Measurements from ENCODE around the gene CSNK2A1.
"Not testable (repeated sequence)": the region's sequence is repeated elsewhere in the genome, so short reads cannot be mapped to it uniquely, and the experiment has no call there.

The CSNK2A1 gene

GRCh38 chr20:532530-532929 lies 11.1 kb downstream of the CSNK2A1 start:
- Mint-ChIP-seq H3K4me3 (no peak overlapping the region), H3K27ac (no peak overlapping the region), H3K4me1 (ENCODE audit: low read depth) (peaks cover 20% of the 10 kb centered on the region), H3K27me3 (ENCODE audit: low read depth) (no peaks in the 10 kb centered on the region), H3K36me3 (ENCODE audit: low read depth) (peaks cover 26% of the 10 kb centered on the region), H3K9me3 (peaks cover 8% of the 10 kb centered on the region)

GRCh38 chr20:531608-532007 lies 12.0 kb downstream of the CSNK2A1 start:
- Mint-ChIP-seq H3K27me3 (ENCODE audit: low read depth) (no peaks in the 10 kb centered on the region), H3K36me3 (ENCODE audit: low read depth) (peaks cover 35% of the 10 kb centered on the region), H3K4me1 (ENCODE audit: low read depth) (peaks cover 14% of the 10 kb centered on the region), H3K9me3 (peaks cover 17% of the 10 kb centered on the region), H3K4me3 (no peak overlapping the region), H3K27ac (no peak overlapping the region)

GRCh38 chr20:530321-530720 lies 13.3 kb downstream of the CSNK2A1 start:
- no peak overlapping the region for H3K27ac Mint-ChIP-seq
- H3K4me1 Mint-ChIP-seq (ENCODE audit: low read depth) = peaks cover 10% of the 10 kb centered on the region
- H3K27me3 Mint-ChIP-seq (ENCODE audit: low read depth) = no peaks in the 10 kb centered on the region
- peaks cover 17% of the 10 kb centered on the region for H3K9me3 Mint-ChIP-seq
- H3K36me3 Mint-ChIP-seq (ENCODE audit: low read depth) = peaks cover 44% of the 10 kb centered on the region
- H3K4me3 Mint-ChIP-seq = no peak overlapping the region

DNA sequence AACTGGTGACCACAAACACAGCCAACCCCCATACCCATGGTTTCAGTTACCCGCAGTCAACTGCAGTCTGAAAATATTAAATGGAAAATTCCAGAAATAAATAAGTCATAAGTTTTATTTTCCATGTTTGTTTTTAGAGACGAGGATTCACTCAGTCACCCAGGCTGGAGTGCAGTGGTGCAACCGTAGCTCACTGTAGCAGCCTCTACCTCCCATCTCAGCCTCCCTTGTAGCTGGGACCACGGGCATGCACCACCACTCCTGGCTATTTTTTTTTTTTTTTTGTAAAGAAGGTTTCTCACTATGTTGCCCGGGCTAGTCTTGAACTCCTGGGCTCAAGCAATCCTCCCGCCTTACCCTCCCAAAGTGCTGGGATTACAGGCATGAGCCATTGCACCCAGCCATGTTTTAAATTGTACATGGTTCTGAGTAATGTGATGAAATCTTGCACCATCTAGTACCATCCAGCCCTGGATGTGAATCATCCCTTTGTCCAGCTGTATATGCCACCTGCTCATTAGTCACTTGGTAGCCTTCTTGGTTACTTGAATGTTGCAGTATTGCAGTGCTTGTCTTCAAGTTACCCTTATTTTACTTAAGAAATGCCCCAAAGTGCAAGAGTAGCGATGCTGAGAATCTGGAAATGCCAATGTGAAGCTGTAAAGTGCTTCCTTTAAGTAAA lies 14.5 kb downstream of the CSNK2A1 start:
- Mint-ChIP-seq H3K27me3 (ENCODE audit: low read depth) (no peaks in the 10 kb centered on the region), H3K27ac (no peak overlapping the region), H3K4me3 (no peak overlapping the region), H3K9me3 (peaks cover 17% of the 10 kb centered on the region), H3K4me1 (ENCODE audit: low read depth) (peaks cover 10% of the 10 kb centered on the region), H3K36me3 (ENCODE audit: low read depth) (peaks cover 42% of the 10 kb centered on the region)

GRCh38 chr20:527571-527886 lies 16.1 kb downstream of the CSNK2A1 start:
- no peak overlapping the region for H3K4me3 Mint-ChIP-seq
- peaks cover 46% of the 10 kb centered on the region for H3K36me3 Mint-ChIP-seq (ENCODE audit: low read depth)
- H3K27me3 Mint-ChIP-seq (ENCODE audit: low read depth) = no peaks in the 10 kb centered on the region
- peaks cover 12% of the 10 kb centered on the region for H3K4me1 Mint-ChIP-seq (ENCODE audit: low read depth)
- H3K9me3 Mint-ChIP-seq = peaks cover 17% of the 10 kb centered on the region
- no peak overlapping the region for H3K27ac Mint-ChIP-seq

- Mint-ChIP-seq H3K9me3 (peaks cover 22% of the 10 kb centered on the region), H3K4me1 (ENCODE audit: low read depth) (peaks cover 7% of the 10 kb centered on the region), H3K36me3 (ENCODE audit: low read depth) (peaks cover 54% of the 10 kb centered on the region), H3K4me3 (no peak overlapping the region), H3K27ac (no peak overlapping the region), H3K27me3 (ENCODE audit: low read depth) (no peaks in the 10 kb centered on the region)
Measured at GRCh38 chr20:521860-522259, 21.7 kb downstream of the CSNK2A1 start.

GRCh38 chr20:519999-520398 lies 23.6 kb downstream of the CSNK2A1 start:
- no peaks in the 10 kb centered on the region for H3K27me3 Mint-ChIP-seq (ENCODE audit: low read depth)
- peaks cover 9% of the 10 kb centered on the region for H3K4me1 Mint-ChIP-seq (ENCODE audit: low read depth)
- H3K36me3 Mint-ChIP-seq (ENCODE audit: low read depth) = peaks cover 50% of the 10 kb centered on the region
- peaks cover 19% of the 10 kb centered on the region for H3K9me3 Mint-ChIP-seq
- H3K27ac Mint-ChIP-seq = no peak overlapping the region
- H3K4me3 Mint-ChIP-seq = no peak overlapping the region

DNA sequence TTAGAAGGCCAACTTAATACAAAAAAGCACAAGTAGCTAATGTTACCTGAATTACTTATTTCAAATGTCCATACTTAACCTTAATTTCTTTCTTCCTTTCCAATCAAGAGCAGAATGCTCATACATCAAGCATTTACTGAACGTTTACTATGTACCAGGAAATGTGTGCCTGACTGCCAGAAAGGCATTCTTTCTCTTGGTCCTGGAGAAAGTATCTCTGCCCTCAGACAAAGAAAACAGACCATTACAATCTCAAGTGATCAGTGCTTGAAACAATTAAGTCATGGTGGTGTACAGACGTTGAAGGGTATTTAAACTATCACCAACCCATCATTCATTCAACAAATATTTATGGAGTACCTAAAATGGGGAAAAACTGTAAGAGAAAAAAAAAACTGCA lies 26.4 kb downstream of the CSNK2A1 start:
- peaks cover 13% of the 10 kb centered on the region for H3K4me1 Mint-ChIP-seq (ENCODE audit: low read depth)
- H3K9me3 Mint-ChIP-seq = peaks cover 19% of the 10 kb centered on the region
- H3K27ac Mint-ChIP-seq = no peak overlapping the region

GRCh38 chr20:516799-517198 lies 26.8 kb downstream of the CSNK2A1 start:
- H3K27me3 Mint-ChIP-seq (ENCODE audit: low read depth) = no peaks in the 10 kb centered on the region
- no peak overlapping the region for H3K4me3 Mint-ChIP-seq
- peaks cover 39% of the 10 kb centered on the region for H3K36me3 Mint-ChIP-seq (ENCODE audit: low read depth)
- H3K27ac Mint-ChIP-seq = no peak overlapping the region
- H3K4me1 Mint-ChIP-seq (ENCODE audit: low read depth) = peaks cover 15% of the 10 kb centered on the region
- H3K9me3 Mint-ChIP-seq = peaks cover 19% of the 10 kb centered on the region

More for the DNA sequence above, 26.4 kb downstream of the CSNK2A1 start:
- H3K36me3 Mint-ChIP-seq (ENCODE audit: low read depth) = peaks cover 43% of the 10 kb centered on the region
- no peak overlapping the region for H3K4me3 Mint-ChIP-seq
- H3K27me3 Mint-ChIP-seq (ENCODE audit: low read depth) = no peaks in the 10 kb centered on the region

GRCh38 chr20:515696-516095 lies 27.9 kb downstream of the CSNK2A1 start:
- peaks cover 31% of the 10 kb centered on the region for H3K36me3 Mint-ChIP-seq (ENCODE audit: low read depth)
- H3K4me1 Mint-ChIP-seq (ENCODE audit: low read depth) = peaks cover 15% of the 10 kb centered on the region
- no peak overlapping the region for H3K27ac Mint-ChIP-seq
- no peaks in the 10 kb centered on the region for H3K27me3 Mint-ChIP-seq (ENCODE audit: low read depth)
- peaks cover 14% of the 10 kb centered on the region for H3K9me3 Mint-ChIP-seq
- H3K4me3 Mint-ChIP-seq = no peak overlapping the region

- Mint-ChIP-seq H3K27ac (no peak overlapping the region), H3K36me3 (ENCODE audit: low read depth) (peaks cover 20% of the 10 kb centered on the region), H3K4me3 (no peak overlapping the region), H3K9me3 (no peaks in the 10 kb centered on the region), H3K27me3 (ENCODE audit: low read depth) (no peaks in the 10 kb centered on the region), H3K4me1 (ENCODE audit: low read depth) (peaks cover 17% of the 10 kb centered on the region)
Measured at GRCh38 chr20:513429-513828, 30.2 kb downstream of the CSNK2A1 start.

DNA sequence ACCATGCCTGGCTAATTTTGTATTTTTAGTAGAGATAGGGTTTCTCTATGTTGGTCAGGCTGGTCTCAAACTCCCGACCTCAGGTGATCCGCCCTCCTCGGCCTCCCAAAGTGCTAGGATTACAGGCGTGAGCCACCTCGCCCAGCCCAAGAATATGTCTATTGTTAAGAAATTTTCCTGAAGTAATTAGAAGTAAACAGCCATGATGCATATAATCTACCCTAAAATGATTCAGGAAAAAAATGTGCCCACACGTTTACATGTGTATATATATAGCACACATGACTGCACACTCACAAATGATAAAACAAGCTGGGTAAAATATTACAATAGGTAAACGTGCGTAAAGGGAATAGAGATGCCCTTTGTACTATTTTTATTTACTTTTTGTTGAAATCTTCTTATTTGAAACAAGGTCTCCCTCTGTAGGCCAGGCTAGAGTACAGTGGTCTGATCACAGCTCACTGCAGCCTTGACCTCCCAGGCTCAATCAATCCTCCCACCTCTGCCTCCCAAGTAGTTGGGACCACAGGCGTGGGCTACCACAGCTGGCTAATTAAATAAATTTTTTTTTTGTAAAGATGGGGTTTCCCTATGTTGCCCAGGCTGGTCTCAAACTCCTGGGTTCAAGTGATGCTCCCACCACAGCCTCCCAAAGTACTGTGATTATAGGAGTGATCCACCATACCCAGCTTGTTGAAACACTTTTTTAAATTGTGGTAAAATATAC lies 33.1 kb downstream of the CSNK2A1 start:
- not testable (repeated sequence) for H3K27ac Mint-ChIP-seq; H3K4me3 Mint-ChIP-seq; H3K27me3 Mint-ChIP-seq (ENCODE audit: low read depth); H3K9me3 Mint-ChIP-seq
- Mint-ChIP-seq H3K36me3 (ENCODE audit: low read depth) (peaks cover 13% of the 10 kb centered on the region), H3K4me1 (ENCODE audit: low read depth) (peaks cover 10% of the 10 kb centered on the region)

- not testable (repeated sequence) for H3K9me3 Mint-ChIP-seq; H3K4me1 Mint-ChIP-seq (ENCODE audit: low read depth); H3K27ac Mint-ChIP-seq; H3K27me3 Mint-ChIP-seq (ENCODE audit: low read depth); H3K4me3 Mint-ChIP-seq
- peaks cover 15% of the 10 kb centered on the region for H3K36me3 Mint-ChIP-seq (ENCODE audit: low read depth)
Measured at GRCh38 chr20:508364-508787, 35.2 kb downstream of the CSNK2A1 start.

DNA sequence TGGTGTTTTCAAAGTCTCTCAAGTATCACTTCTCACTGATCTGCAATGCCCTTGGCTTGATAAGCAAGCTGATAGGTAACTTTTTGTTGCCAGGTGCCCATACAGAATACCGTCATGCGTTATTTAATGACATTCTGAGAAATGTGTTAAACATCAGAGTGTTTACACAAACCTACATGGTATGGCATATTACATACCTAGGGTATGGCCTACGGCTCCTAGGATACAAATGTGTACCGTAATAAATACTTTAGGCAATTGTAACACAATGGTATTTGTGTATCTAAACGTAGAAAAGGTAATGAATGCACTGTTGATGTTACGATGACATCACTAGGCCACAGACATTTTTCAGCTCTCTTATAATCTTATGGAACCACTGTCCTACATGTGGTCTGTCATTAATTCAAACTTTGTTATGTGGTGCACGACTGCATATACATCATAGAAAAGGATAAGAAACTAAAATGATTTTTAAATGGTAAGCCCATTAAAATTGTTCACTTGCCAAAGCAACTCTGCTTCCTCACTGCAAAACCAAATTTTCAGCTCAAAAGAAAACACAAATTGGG lies 35.7 kb downstream of the CSNK2A1 start:
- no peak overlapping the region for H3K27ac Mint-ChIP-seq
- no peak overlapping the region for H3K4me3 Mint-ChIP-seq
- no peaks in the 10 kb centered on the region for H3K9me3 Mint-ChIP-seq
- H3K36me3 Mint-ChIP-seq (ENCODE audit: low read depth) = peaks cover 19% of the 10 kb centered on the region
- H3K27me3 Mint-ChIP-seq (ENCODE audit: low read depth) = no peaks in the 10 kb centered on the region
- peaks cover 6% of the 10 kb centered on the region for H3K4me1 Mint-ChIP-seq (ENCODE audit: low read depth)

Data from T-helper 1 cell treated with Interleukin-12 subunit alpha and Interleukin-12 subunit beta and Interleukin-4 antibody, amounts not matched to agents 30 μg/mL and 1 μg/mL, for 36 hours (primary cell).